AG04449 (cell line): ENCODE results near the gene P2RY2.
"Not testable (repeated sequence)": the region's sequence is repeated elsewhere in the genome, so short reads cannot be mapped to it uniquely, and the experiment has no call there.

ENCODE experiments used
- CTCF ChIA-PET: fragments of 350-600 bp; formaldehyde crosslinking; extraction: SDS; loops from one replicate; lab custom pipeline; 2021; ENCODE audit warnings: antibody characterized with exemption; lab: Yijun Ruan, JAX
- POLR2A ChIA-PET: fragments of 400-600, 350-600 bp; formaldehyde crosslinking; extraction: SDS; loops from one replicate; lab custom pipeline; 2020; ENCODE audit warnings: antibody characterized with exemption, inconsistent platforms; lab: Yijun Ruan, JAX
- DNase-seq: peaks from one replicate; pipeline ENCODE4 v3.0.0-alpha.2; 2010; ENCODE audit warnings: low read depth, low spot score
- H3K4me3 ChIP-seq: 2 replicates; pipeline ENCODE4 v1.5.1; 2011; ENCODE audit warnings: low read depth, mild to moderate bottlenecking, control low read depth, low read length
- TF ChIP-seq, protein P1 (sequence below): IDR thresholded peaks from one replicate; pipeline ENCODE4 v1.5.1; 2011; ENCODE audit warnings: mild to moderate bottlenecking, moderate library complexity, low read length, control low read depth, inconsistent platforms; ENCODE audit not compliant: insufficient read depth; ENCODE audit errors: missing control alignments

Gene P2RY2

DNA sequence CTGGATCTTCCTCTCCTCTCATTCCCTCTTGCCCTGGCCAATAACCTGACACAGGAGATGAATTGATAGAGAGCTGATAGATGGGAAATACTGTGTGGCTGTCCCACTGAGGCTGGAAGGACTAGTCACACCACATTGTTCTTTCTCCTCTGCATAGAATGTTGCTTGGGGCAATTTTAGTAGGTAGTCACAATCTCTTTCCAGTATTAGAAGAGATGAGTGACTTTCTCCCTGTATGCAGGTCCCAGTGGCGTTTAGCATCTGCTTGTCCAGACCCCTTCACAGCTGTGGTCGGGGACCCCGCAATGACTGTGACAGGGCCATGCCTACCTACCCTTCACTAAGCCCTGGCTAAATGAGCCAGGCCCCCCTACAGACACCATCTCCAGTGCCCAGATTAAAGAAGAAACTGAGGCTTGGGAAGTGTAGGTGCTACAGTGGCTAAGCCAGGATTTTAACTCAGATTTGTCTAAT is 24.0 kb upstream of the P2RY2 start:
- POLR2A ChIA-PET = no interaction called here
- H3K4me3 ChIP-seq = no peak overlapping the region
- DNase-seq = no peak
- TF ChIP-seq, protein P1, sequence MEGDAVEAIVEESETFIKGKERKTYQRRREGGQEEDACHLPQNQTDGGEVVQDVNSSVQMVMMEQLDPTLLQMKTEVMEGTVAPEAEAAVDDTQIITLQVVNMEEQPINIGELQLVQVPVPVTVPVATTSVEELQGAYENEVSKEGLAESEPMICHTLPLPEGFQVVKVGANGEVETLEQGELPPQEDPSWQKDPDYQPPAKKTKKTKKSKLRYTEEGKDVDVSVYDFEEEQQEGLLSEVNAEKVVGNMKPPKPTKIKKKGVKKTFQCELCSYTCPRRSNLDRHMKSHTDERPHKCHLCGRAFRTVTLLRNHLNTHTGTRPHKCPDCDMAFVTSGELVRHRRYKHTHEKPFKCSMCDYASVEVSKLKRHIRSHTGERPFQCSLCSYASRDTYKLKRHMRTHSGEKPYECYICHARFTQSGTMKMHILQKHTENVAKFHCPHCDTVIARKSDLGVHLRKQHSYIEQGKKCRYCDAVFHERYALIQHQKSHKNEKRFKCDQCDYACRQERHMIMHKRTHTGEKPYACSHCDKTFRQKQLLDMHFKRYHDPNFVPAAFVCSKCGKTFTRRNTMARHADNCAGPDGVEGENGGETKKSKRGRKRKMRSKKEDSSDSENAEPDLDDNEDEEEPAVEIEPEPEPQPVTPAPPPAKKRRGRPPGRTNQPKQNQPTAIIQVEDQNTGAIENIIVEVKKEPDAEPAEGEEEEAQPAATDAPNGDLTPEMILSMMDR = no peak
- CTCF ChIA-PET = interaction anchor here (0.7 to 12.1 kb wide), 7 partner anchors 9 to 96 kb away, joined by 3 to 210 read pairs (median 5); no protein-coding TSS in a partner anchor

DNA sequence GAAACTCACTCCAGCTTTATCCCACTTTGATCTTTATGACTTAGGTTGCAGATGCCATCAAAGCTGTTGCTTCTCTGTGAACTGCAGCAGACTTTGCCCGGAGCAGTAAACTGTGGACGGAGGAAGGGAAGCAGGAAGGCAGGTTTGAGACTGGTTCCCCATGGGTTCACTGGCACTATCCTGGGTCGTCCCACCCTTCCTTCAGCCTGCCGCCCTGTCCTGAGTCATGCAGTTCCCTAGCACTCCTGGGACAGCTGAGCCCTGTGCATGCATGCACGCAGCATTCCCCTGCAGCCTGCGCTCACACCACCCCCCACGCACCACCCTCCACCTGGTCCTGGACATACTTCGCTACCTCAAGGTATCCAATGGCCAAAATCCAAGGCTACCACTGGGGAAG is 23.5 kb upstream of the P2RY2 start:
- no peak for DNase-seq
- ChIA-PET CTCF (interaction anchor here (0.7 to 12.1 kb wide), 6 partner anchors 9 to 46 kb away, joined by 3 to 210 read pairs (median 5); no protein-coding TSS in a partner anchor), POLR2A (no interaction called here)
- no peak overlapping the region for H3K4me3 ChIP-seq
- TF ChIP-seq, protein P1 = no peak

DNA sequence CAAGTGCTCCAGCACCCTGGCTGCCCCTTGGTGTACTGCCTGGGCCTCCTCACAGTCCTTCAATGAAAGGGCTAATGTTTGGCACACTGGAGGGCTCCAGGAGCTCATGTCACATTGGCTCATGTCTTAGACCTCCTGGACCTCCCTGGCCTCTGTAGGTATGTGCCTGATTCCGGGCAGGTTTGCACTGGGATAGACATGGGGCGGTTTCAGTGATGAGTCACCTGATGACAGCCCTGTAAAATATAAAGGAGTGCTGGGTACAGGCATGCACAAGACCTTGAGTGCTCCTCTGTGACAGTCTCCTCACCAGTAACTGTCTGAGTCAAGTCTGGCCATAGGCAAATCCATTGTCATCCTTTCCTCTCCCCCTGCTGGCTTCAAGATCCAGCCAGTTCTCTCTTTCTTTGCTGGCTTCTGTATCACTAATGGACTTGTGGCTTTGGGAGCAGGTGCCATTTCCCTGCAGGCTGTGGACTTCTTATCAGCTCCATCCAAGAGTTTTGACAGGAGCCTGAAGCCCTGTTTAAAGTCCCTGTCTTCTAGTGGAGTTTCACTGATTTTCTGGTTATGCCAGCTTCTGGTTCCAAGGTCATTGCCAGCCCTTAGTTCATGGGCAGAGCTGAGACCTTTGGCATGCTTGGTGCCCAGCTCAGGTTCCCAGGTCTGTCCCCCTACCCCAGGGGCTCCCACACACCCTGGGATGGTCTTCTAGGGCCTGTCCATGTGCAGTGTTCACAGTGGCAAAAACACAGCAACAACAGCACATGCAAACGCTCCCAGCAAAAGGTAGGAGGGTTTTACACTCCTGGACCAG is 22.7 kb upstream of the P2RY2 start:
- ChIA-PET CTCF (interaction anchor here (2.9 kb wide), 1 partner anchor 10 kb away, joined by 13 read pairs; no protein-coding TSS in a partner anchor), POLR2A (no interaction called here)
- TF ChIP-seq, protein P1 = no peak
- H3K4me3 ChIP-seq = no peak overlapping the region
- no peak for DNase-seq

DNA sequence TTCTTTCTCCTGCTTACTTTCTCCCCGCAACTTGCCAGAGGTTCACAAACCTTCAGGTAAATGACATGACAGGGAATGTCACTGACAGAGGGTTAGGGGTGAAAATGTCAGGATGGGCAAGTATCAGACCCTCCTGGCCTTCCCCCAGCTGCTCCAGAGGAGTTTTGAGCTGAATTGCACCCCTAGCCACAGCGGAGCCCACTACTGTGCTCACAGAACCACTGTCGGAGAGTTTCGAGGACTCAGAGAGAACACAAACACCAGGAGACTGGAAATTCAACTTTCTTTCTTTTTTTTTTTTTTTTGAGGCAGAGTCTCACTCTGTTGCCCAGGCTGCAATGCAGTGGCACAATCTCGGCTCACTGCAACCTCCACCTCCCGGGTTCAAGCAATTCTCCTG is 21.5 kb upstream of the P2RY2 start:
- no peak for DNase-seq
- ChIA-PET CTCF (interaction anchor here (0.8 kb wide), 1 partner anchor 10 kb away, joined by 3 read pairs; no protein-coding TSS in a partner anchor), POLR2A (no interaction called here)
- TF ChIP-seq, protein P1 = no peak
- H3K4me3 ChIP-seq = no peak overlapping the region

DNA sequence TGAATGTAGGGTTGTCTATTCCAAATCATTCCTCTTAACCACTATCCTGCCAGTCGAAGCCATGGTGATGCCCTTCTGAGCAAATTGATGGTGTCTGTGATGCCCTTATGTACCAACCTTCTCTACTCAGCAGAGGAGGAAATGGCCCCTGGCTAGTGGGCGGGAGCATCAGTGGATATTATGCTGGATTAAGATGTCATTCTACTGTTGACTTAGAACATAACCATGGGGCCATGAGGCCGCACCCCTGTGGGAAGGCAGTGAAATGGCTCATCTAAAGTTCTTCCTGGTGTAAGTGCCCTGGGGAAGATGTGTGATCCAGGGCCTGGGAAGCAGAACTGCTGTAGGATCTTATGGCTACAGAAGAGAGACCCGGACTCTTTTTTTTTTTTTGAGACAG is 20.7 kb upstream of the P2RY2 start:
- ChIA-PET POLR2A (no interaction called here), CTCF (interaction anchor here (0.8 kb wide), 1 partner anchor 11 kb away, joined by 3 read pairs; no protein-coding TSS in a partner anchor)
- DNase-seq = no peak
- TF ChIP-seq, protein P1 = no peak
- H3K4me3 ChIP-seq = no peak overlapping the region

DNA sequence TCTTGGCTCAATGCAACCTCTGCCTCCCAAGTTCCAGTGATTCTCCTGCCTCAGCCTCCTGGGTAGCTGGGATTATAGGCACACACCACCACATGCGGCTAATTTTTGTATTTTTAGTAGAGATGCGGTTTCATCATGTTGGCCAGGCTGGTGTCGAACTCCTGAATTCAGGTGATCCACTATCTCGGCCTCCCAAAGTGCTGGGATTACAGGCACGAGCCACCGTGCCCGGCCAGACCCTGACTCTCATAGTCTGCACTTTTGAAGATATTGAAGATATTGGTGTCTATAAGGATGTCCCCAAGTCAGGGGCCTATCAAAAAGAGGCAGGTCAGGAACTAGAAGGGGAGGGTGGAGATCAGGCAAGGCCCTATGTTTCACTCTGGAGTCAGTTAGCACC is 20.3 kb upstream of the P2RY2 start:
- CTCF ChIA-PET, H3K4me3 ChIP-seq, DNase-seq, POLR2A ChIA-PET: not testable (repeated sequence)

DNA sequence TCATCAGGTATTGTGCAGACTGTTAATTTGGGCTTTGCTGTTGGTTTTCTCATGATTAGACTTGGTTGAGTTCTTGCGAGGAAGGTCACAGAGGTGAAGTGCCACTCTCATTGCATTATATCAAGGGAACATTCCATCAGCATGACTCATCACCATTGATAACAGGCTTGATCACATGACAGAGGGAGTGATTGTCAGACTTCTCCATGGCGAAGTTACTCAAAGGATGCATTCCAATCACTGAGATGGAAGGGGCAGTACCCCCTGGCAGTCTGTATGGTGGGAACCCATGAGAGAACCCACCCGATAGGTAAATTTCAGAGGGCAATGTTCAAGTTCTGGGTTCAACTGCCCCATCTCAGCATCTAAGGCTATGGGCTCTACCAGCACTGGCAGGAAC is 19.4 kb upstream of the P2RY2 start:
- H3K4me3 ChIP-seq = no peak overlapping the region
- TF ChIP-seq, protein P1 = no peak
- CTCF ChIA-PET = no interaction called here
- POLR2A ChIA-PET = no interaction called here
- no peak for DNase-seq
